ENCODE measurements around the gene SCN7A. TPM values are rescaled to one million over a fixed set of nuclear protein-coding genes. Genes with fewer than 3 reads are reported as not detected.
"Not testable (repeated sequence)": the region's sequence is repeated elsewhere in the genome, so short reads cannot be mapped to it uniquely, and the experiment has no call there.

The SCN7A gene
- total and polyA plus RNA-seq, 3 donors from 2014 or later: 3.3 to 13.8 (median 8.7) TPM

DNA sequence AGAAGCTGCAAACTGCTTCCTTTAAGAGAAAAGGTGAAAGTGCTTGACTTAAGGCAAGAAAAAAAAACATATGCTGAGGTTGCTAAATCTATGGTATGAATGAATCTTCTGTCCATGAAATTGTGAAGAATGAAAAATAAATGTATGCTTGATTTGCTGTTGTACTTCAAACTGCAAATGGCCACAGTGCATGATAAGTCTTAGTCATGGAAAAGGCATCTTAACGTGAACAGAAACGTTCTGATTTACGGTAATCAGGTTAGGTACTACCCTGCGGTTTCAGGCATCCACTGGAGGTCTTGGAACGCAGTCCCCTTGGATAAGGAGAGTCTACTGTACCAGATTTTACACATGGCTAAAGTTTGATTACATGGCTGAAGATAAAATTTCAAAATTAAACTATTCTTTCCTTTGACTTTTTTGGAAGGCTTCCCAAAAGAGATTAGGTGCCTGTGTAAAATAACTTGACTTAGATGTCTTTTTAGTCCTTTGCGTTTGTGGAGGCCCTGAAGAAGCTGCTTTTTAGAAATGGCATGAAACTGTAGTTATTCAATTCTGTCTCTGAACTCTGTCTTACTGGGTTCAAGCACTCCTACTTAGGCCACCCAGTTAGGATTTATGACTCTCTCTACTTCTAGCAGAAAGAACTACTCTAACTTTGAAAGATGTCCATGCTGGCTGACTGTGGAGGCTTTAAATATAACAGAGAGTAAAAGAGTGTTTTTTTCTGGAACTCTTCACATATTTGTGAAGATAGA, 82.4 kb downstream of the SCN7A start:
- Histone ChIP-seq H3K4me1 (no peaks in the 10 kb centered on the region), H3K9me3 (no peaks in the 10 kb centered on the region), H3K4me3 (no peak overlapping the region), H3K27me3 (no peaks in the 10 kb centered on the region), H3K36me3 (ENCODE audit: low read depth, missing control alignments) (no peaks in the 10 kb centered on the region), H3K27ac (no peak overlapping the region)
- TF ChIP-seq, protein P1, sequence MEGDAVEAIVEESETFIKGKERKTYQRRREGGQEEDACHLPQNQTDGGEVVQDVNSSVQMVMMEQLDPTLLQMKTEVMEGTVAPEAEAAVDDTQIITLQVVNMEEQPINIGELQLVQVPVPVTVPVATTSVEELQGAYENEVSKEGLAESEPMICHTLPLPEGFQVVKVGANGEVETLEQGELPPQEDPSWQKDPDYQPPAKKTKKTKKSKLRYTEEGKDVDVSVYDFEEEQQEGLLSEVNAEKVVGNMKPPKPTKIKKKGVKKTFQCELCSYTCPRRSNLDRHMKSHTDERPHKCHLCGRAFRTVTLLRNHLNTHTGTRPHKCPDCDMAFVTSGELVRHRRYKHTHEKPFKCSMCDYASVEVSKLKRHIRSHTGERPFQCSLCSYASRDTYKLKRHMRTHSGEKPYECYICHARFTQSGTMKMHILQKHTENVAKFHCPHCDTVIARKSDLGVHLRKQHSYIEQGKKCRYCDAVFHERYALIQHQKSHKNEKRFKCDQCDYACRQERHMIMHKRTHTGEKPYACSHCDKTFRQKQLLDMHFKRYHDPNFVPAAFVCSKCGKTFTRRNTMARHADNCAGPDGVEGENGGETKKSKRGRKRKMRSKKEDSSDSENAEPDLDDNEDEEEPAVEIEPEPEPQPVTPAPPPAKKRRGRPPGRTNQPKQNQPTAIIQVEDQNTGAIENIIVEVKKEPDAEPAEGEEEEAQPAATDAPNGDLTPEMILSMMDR (IDR thresholded peaks at IDR 0.05): no peak
- no peak for DNase-seq
- WGBS, 2 donors: 45 to 65% methylated on average over 6 of the region's 6 CpGs
- intact Hi-C loops (cut with DNase I; ENCODE audit: low total_unique reads): no loop called here

DNA sequence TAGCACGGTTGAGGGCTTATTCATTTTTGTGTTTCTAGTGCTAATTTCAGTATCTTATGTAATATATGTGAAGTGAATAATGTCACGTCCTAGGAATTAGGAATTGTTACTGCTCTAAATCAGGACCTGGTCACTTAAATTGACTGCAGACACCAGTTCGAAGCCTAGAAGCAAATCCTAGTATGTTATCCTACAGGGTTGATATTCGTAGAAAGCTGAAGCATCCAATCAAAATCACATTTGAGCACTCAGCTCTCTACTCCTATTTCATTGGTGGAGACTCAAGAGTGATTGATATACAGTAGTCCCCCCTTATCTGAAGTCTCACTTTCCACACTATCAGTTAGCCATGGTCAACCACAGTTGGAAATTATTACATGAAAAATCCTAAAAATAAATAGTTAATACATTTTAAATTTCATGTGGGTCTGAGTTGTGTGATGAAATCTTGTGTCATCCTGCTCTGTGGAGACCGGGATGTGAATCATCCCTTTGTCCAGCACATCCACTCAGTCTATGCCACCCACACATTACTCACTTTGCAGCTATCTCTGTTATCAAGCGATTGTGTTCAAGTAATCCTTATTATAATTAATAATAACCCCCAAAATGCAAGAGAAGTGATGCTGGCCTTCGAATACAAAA, 83.1 kb downstream of the SCN7A start:
- no peaks in the 10 kb centered on the region for H3K4me1 ChIP-seq
- TF ChIP-seq POLR2A (IDR thresholded peaks at IDR 0.05): no peak
- TF ChIP-seq, protein P1 (IDR thresholded peaks at IDR 0.05): no peak
- no peak overlapping the region for H3K4me3 ChIP-seq
- intact Hi-C loops (cut with DNase I; ENCODE audit: low total_unique reads): no loop called here
- H3K27me3 ChIP-seq: no peaks in the 10 kb centered on the region
- H3K27ac ChIP-seq: no peak overlapping the region
- no peaks in the 10 kb centered on the region for H3K36me3 ChIP-seq (ENCODE audit: low read depth, missing control alignments)
- 71 to 74% methylated on average over 7 of the region's 7 CpGs for WGBS, 2 donors
- no peaks in the 10 kb centered on the region for H3K9me3 ChIP-seq
- DNase-seq: no peak

DNA sequence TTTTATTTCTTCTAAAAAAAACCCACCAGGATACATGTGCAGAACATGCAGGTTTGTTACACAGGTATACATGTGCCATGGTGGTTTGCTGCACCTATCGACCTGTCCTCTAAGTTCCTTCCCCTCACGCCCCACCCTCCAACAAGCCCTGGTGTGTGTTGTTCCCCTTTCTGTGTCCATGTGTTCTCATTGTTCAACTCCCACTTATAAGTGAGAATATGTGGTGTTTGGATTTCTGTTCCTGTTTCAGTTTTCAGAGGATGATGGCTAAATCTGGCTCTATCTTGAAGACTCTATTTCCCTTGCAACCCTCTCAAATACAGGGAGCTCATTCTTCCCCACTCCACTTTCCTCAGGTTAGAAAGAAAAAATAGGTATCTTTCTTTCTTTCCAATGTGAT, 86.3 kb downstream of the SCN7A start:
- H3K27ac ChIP-seq; H3K36me3 ChIP-seq (ENCODE audit: low read depth, missing control alignments); H3K9me3 ChIP-seq; intact Hi-C loops (cut with DNase I; ENCODE audit: low total_unique reads); H3K27me3 ChIP-seq; H3K4me1 ChIP-seq; DNase-seq; H3K4me3 ChIP-seq: not testable (repeated sequence)
- WGBS, 2 donors: 88 to 89% methylated on average over 2 of the region's 2 CpGs

DNA sequence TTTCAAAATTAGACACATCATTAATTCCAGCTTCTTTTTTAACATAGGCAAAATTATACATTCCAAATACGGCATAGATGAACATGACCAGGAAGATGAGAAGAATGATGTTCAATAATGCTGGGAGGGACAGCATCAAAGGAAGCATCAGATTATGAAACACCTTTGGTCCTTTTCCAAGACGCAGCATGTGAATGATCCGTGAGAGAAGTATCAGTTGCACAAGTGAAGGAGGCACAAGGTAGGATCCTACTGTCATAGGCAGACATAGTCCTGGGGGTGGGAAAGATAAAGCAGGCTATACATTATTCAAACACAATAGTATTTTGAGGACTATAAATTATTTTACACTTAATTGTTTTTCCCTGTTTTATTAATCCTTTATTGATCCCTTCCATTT, 87.7 kb downstream of the SCN7A start:
- H3K36me3 ChIP-seq (ENCODE audit: low read depth, missing control alignments): no peaks in the 10 kb centered on the region
- no peak for DNase-seq
- no peaks in the 10 kb centered on the region for H3K9me3 ChIP-seq
- 85 to 91% methylated on average over 3 of the region's 3 CpGs for WGBS, 2 donors
- no peak overlapping the region for H3K4me3 ChIP-seq
- no peaks in the 10 kb centered on the region for H3K4me1 ChIP-seq
- TF ChIP-seq POLR2A (IDR thresholded peaks at IDR 0.05): no peak
- TF ChIP-seq, protein P1 (IDR thresholded peaks at IDR 0.05): no peak
- no peaks in the 10 kb centered on the region for H3K27me3 ChIP-seq
- intact Hi-C loops (cut with DNase I; ENCODE audit: low total_unique reads): no loop called here
- no peak overlapping the region for H3K27ac ChIP-seq

DNA sequence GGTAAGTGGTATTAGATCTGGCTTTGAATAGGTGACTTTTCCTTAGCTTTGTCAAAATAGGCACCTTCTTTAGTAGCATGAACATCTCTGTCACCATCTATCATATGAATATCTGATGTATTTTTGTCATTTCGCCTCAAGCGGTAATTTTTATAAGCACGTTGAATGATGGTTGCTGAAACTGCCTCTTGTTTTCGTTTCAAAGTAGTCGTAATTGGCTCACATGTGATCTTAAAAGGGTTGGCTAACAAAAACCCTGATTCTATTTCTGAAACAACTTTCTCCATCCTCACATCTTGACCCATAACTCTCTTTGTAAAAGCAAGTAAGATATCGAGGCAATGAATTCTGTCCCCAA, 88.5 kb downstream of the SCN7A start:
- no peaks in the 10 kb centered on the region for H3K4me1 ChIP-seq
- no peak for DNase-seq
- H3K9me3 ChIP-seq: no peaks in the 10 kb centered on the region
- H3K4me3 ChIP-seq: no peak overlapping the region
- no peaks in the 10 kb centered on the region for H3K27me3 ChIP-seq
- intact Hi-C loops (cut with DNase I; ENCODE audit: low total_unique reads): no loop called here
- WGBS, 2 donors: 91 to 93% methylated on average over 6 of the region's 6 CpGs
- no peak for TF ChIP-seq POLR2A (IDR thresholded peaks at IDR 0.05)
- TF ChIP-seq, protein P1 (IDR thresholded peaks at IDR 0.05): no peak
- H3K36me3 ChIP-seq (ENCODE audit: low read depth, missing control alignments): no peaks in the 10 kb centered on the region
- H3K27ac ChIP-seq: no peak overlapping the region

Data from testis (tissue), 3 donors.